ENCODE data around the gene WFIKKN1. TPM values are rescaled to one million over a fixed set of nuclear protein-coding genes. Genes with fewer than 3 reads are reported as not detected.

The WFIKKN1 gene
- total and polyA plus RNA-seq, 2 of the 13 experiments (the other 11 are each of a cell fraction or from before 2014, with no cell fraction given) = 1.7 to 4.9 TPM

- TF ChIP-seq ATF3 (CRISPR knock-in tag; IDR thresholded peaks at IDR 0.05) (no peak), MXI1 (IDR thresholded peaks at IDR 0.05; ENCODE audit: borderline replicate concordance, low read depth, low read length) (peak; percentile 50; the same call in 1 of the 3 replicates), HNF1A (IDR thresholded peaks at IDR 0.05; ENCODE audit: low read depth) (no peak), HNF1A (CRISPR knock-in tag; IDR thresholded peaks at IDR 0.05; ENCODE audit: borderline replicate concordance) (no peak), ZNF446 (CRISPR knock-in tag; IDR thresholded peaks at IDR 0.05) (no peak), CSRNP2 (CRISPR knock-in tag; conservative IDR thresholded peaks at IDR 0.05; ENCODE audit: low read depth) (no peak), DZIP1 (CRISPR knock-in tag; IDR thresholded peaks at IDR 0.05) (0 out of 2 replicates have a peak, but pooled peaks have one; percentile 49), MZF1 (CRISPR knock-in tag; IDR thresholded peaks at IDR 0.05; ENCODE audit: borderline replicate concordance) (no peak), ZNF235 (CRISPR knock-in tag; IDR thresholded peaks at IDR 0.05; ENCODE audit: borderline replicate concordance) (0 out of 2 replicates have a peak, but pooled peaks have one; percentile 36), ZNF672 (CRISPR knock-in tag; IDR thresholded peaks at IDR 0.05) (no peak), ZNF781 (CRISPR knock-in tag; IDR thresholded peaks at IDR 0.05; ENCODE audit: borderline replicate concordance, not compliant biosample characterization) (peak; percentile 23), ZBTB7B (CRISPR knock-in tag; IDR thresholded peaks at IDR 0.05) (peak; percentile 22; the same call in 1 of the 2 replicates), CENPBD1 (CRISPR knock-in tag; IDR thresholded peaks at IDR 0.05; ENCODE audit: borderline replicate concordance, low read depth) (no peak), ZNF34 (CRISPR knock-in tag; IDR thresholded peaks at IDR 0.05; ENCODE audit: borderline replicate concordance) (no peak), ZNF782 (CRISPR knock-in tag; IDR thresholded peaks at IDR 0.05; ENCODE audit: borderline replicate concordance) (no peak), BCL3 (CRISPR knock-in tag; IDR thresholded peaks at IDR 0.05) (peak; percentile 74; the same call in 1 of the 2 replicates)
Measured at GRCh38 chr16:637081-638018, 6.6 kb downstream of the WFIKKN1 start (continued).
